Keratinocyte (primary cell): ENCODE data around the gene ANAPC10. TPM values are rescaled to one million over a fixed set of nuclear protein-coding genes. Genes with fewer than 3 reads are reported as not detected.

ENCODE experiments used
- DNase-seq: peaks from one replicate; pipeline ENCODE4 v3.0.0-alpha.2; 2011; ENCODE audit warnings: low read depth, missing footprints, low spot score
- FAIRE-seq: peaks from 2 replicates; lab custom pipeline; 2011; peaks lifted over from hg19 to GRCh38; lab: Jason Lieb, UNC
- H2AFZ ChIP-seq: 2 replicates; pipeline ENCODE4 v1.6.0; 2012; ENCODE audit warnings: low read length, control low read depth, inconsistent platforms; ENCODE audit not compliant: control insufficient read depth
- H3K27ac ChIP-seq: 2 replicates; pipeline ENCODE4 v1.5.1; 2011; ENCODE audit warnings: low read length; ENCODE audit not compliant: control insufficient read depth, insufficient read depth
- H3K27me3 ChIP-seq: 3 replicates; pipeline ENCODE4 v1.6.0; 2011; ENCODE audit warnings: low read length; ENCODE audit not compliant: control insufficient read depth, insufficient read depth; ENCODE audit errors: extremely low read depth
- H3K36me3 ChIP-seq, 2 experiments: 2 replicates in 1 of 2; 3 replicates in 1 of 2; pipeline ENCODE4 v1.5.1; 2011; ENCODE audit warnings: low read length in 2 of 2, mild to moderate bottlenecking in 1 of 2; ENCODE audit not compliant: control insufficient read depth in 2 of 2, insufficient read depth in 2 of 2; ENCODE audit errors: extremely low read depth in 1 of 2
- H3K4me1 ChIP-seq: 3 replicates; pipeline ENCODE4 v1.5.1; 2011; ENCODE audit warnings: low read length; ENCODE audit not compliant: control insufficient read depth, insufficient read depth; ENCODE audit errors: extremely low read depth
- H3K4me2 ChIP-seq: 3 replicates; pipeline ENCODE4 v1.6.0; 2011; ENCODE audit warnings: low read depth, low read length; ENCODE audit not compliant: control insufficient read depth, insufficient read depth; ENCODE audit errors: extremely low read depth
- H3K4me3 ChIP-seq, 3 experiments: fragments of 200-600 bp in 1 of 3; sonication (generic) in 1 of 3; 2 replicates in 2 of 3; 3 replicates in 1 of 3; pipeline ENCODE4 v1.5.1; 2011 to 2016; ENCODE audit warnings: low read length in 3 of 3, mild to moderate bottlenecking in 3 of 3, control low read depth in 2 of 3, inconsistent platforms in 1 of 3, low read depth in 1 of 3, mixed read lengths in 1 of 3, mixed run types in 1 of 3, moderate library complexity in 1 of 3; ENCODE audit not compliant: control insufficient read depth in 2 of 3, insufficient read depth in 2 of 3; ENCODE audit errors: extremely low read depth in 1 of 3
- H3K79me2 ChIP-seq: 2 replicates; pipeline ENCODE4 v1.6.0; 2012; ENCODE audit warnings: low read length; ENCODE audit not compliant: control insufficient read depth, insufficient read depth
- H3K9ac ChIP-seq: 3 replicates; pipeline ENCODE4 v1.6.0; 2011; ENCODE audit warnings: low read length; ENCODE audit not compliant: control insufficient read depth, insufficient read depth; ENCODE audit errors: extremely low read depth
- H3K9me1 ChIP-seq: 3 replicates; pipeline ENCODE4 v1.6.0; 2011; ENCODE audit warnings: low read length; ENCODE audit not compliant: control insufficient read depth, insufficient read depth; ENCODE audit errors: extremely low read depth
- H3K9me3 ChIP-seq: 2 replicates; pipeline ENCODE4 v1.5.1; 2012; ENCODE audit warnings: low read depth, low read length; ENCODE audit not compliant: control insufficient read depth
- H4K20me1 ChIP-seq: 3 replicates; pipeline ENCODE4 v1.6.0; 2011; ENCODE audit warnings: low read length; ENCODE audit not compliant: control insufficient read depth, insufficient read depth; ENCODE audit errors: extremely low read depth
- CTCF ChIP-seq, 3 experiments: IDR thresholded peaks in 1 of 3; conservative IDR thresholded peaks in 1 of 3; optimal IDR thresholded peaks in 1 of 3; 2 replicates in 2 of 3; 3 replicates in 1 of 3; pipeline versions ENCODE3 to v1.5.1; 2011; ENCODE audit warnings: low read length in 3 of 3, mild to moderate bottlenecking in 3 of 3, moderate library complexity in 2 of 3, control low read depth in 1 of 3, inconsistent platforms in 1 of 3; ENCODE audit not compliant: insufficient read depth in 2 of 3; ENCODE audit errors: extremely low read depth in 1 of 3
- EZH2 ChIP-seq: IDR thresholded peaks from one replicate; pipeline ENCODE4 v1.6.1; 2012; ENCODE audit warnings: inconsistent platforms, mild to moderate bottlenecking, low read length, moderate library complexity
- dilution Hi-C: fragments of 300-500 bp; cut with MboI; formaldehyde crosslinking; loops from one replicate; pipeline ENCODE4 v1.7.0; 2020; ENCODE audit warnings: low sequenced_read_pairs; ENCODE audit not compliant: extremely low pct_ligation_motif_present
- polyA plus RNA-seq, 5 experiments: library from polyadenylated mRNA; depleted of rRNA in 3 of 5; stranded (reverse) in 3 of 5; stranded (forward) in 1 of 5; unstranded in 1 of 5; fragments of >200 nt; gene quantifications; 1 replicate in 1 of 5; 2 replicates in 3 of 5; 3 replicates in 1 of 5; pipeline versions ENCODE4 v1.2.1 to v1.2.3, GENCODE V29; 2011 to 2012; ENCODE audit warnings: missing spikeins in 2 of 5, low read depth in 1 of 5, low replicate concordance in 1 of 5

ANAPC10 gene
- polyA plus RNA-seq, 1 donor (not counting 4 experiments of a cell fraction or from before 2014, with no cell fraction given), result 34.3 TPM

GRCh38 chr4:145130788-145131399 lies 32.9 kb upstream of the ANAPC10 start:
- Histone ChIP-seq H3K4me3 (no peak overlapping the region), H3K9me3 (no peaks in the 10 kb centered on the region), H3K4me2 (no peak overlapping the region), H3K79me2 (no peaks in the 10 kb centered on the region), H3K27me3 (no peaks in the 10 kb centered on the region), H3K9me1 (no peaks in the 10 kb centered on the region), H3K9ac (no peak overlapping the region), H4K20me1 (no peaks in the 10 kb centered on the region), H3K36me3 (peaks cover 2 to 21% of the 10 kb centered on the region in 2 experiments), H3K27ac (no peak overlapping the region), H2AFZ (no peak overlapping the region), H3K4me1 (no peaks in the 10 kb centered on the region)
- DNase-seq (no peak), FAIRE-seq (no peak)
- dilution Hi-C loops, result no loop called here
- TF ChIP-seq EZH2 (no peak), CTCF (optimal IDR thresholded peaks at IDR 0.05 in 1 of 3, IDR thresholded peaks at IDR 0.05 in 1 of 3, conservative IDR thresholded peaks at IDR 0.05 in 1 of 3; ENCODE audit: extremely low read depth in 1 of 3, insufficient read depth in 2 of 3, low read length in 3 of 3) (no peak)

GRCh38 chr4:145130130-145130529 lies 32.1 kb upstream of the ANAPC10 start:
- Histone ChIP-seq H3K4me3 (no peak overlapping the region), H3K9ac (no peak overlapping the region), H3K27me3 (no peaks in the 10 kb centered on the region), H3K9me1 (no peaks in the 10 kb centered on the region), H3K79me2 (no peaks in the 10 kb centered on the region), H4K20me1 (no peaks in the 10 kb centered on the region), H3K9me3 (no peaks in the 10 kb centered on the region), H3K4me2 (no peak overlapping the region), H3K4me1 (no peaks in the 10 kb centered on the region), H3K27ac (no peak overlapping the region), H2AFZ (no peak overlapping the region), H3K36me3 (peaks cover 4 to 26% of the 10 kb centered on the region in 2 experiments)
- no peak for TF ChIP-seq CTCF (optimal IDR thresholded peaks at IDR 0.05 in 1 of 3, IDR thresholded peaks at IDR 0.05 in 1 of 3, conservative IDR thresholded peaks at IDR 0.05 in 1 of 3; ENCODE audit: extremely low read depth in 1 of 3, insufficient read depth in 2 of 3, low read length in 3 of 3)
- no peak for TF ChIP-seq EZH2
- DNase-seq, result no peak
- FAIRE-seq, result no peak
- dilution Hi-C loops, result no loop called here
